Uterine smooth muscle cell (primary cell): Measurements from ENCODE around the gene MOSPD2. TPM values are rescaled to one million over a fixed set of nuclear protein-coding genes. Genes with fewer than 3 reads are reported as not detected.

Experiments
- total RNA-seq: library from RNA; depleted of rRNA; stranded (reverse); fragments of >200 nt; gene quantifications from 2 replicates; pipeline ENCODE4 v1.2.3, GENCODE V29; 2014

Gene MOSPD2
- total RNA-seq = 28.0 and 45.2 TPM in 2 replicates

DNA sequence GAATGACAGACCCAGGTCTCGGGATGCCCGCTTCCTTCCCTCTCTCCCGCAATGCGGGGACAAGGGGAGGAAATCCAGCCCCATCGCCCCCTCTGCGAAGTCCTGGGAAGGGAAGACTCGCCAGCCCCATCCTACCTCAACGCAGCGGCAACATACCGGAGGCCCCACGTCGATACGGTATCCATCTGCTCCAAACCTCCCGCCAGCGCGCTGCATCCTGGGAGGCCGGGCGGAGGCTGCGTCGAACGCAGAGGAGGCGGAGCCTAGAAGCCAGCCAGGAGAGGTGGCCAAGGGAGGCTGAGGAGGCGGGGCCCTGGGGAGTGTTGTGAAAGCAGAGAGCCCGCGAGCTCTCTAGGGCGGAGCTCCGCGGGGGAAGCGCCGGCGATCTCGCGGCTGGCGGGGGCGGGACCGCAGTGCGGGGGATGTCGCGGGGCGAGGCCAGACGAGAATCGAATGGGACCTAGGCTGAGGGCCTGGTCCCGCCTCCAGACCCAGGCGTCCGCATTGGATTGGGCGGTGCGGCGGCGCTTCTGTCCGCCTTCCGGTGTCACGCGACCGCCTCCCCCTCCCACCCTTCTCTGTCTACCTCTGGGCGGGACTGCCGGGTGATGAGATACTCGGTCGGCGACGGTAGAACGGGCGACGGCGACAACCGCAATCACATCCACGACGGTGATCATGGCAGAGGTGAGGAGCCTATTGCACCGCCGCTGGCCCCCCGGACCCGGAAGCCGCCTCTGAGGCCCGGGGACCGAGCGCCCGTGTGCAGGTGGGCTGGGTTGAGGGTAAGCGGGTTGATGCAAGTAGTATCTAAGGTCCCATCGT is at the start of gene MOSPD2, which contains the start of gene FANCB:
Gene MOSPD2 (plus strand): TSS at position 571 of the 825 bp plus-strand sequence. CDS start 108 bp downstream, at position 679.
Gene FANCB (minus strand): TSS at position 219 of the 825 bp plus-strand sequence. CDS start 7,559 bp downstream, outside the sequence.

Other genes starting within 250 kb of the MOSPD2 start
- 10.1 and 15.2 TPM in 2 replicates for gene FANCB, start 352 bp upstream of the MOSPD2 start, total RNA-seq